GM18861 (cell line): ENCODE data around the gene PPA2.
A peak's percentile ranks its signal among the peaks of the same experiment; 100 is the strongest.
"Not testable (repeated sequence)": the region's sequence is repeated elsewhere in the genome, so short reads cannot be mapped to it uniquely, and the experiment has no call there.

Experiments
- ATAC-seq: cut with Tn5 transposase; IDR thresholded peaks from one replicate; pipeline ENCODE4 v1.9.1; 2021; ENCODE audit not compliant: unreplicated experiment

Gene PPA2

DNA sequence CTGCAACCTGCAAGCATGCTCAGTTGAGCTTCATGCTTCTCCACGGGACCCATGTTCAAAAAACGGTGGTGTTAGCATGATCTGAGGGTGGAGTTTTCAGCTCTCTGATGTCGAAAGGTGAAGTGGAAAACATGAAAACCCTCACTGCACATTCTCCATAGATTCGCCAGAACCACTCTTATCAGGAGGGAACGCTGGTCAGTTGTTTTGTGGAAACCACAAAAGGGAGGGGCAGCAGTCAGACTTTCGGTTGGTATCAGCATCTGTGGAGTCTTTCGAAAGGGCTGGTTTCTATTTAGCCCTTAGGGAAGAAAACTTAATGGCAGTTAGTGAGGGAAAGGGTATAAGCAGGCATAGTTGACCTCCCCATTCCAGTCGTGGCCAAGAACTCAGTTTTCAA lies 12.6 kb downstream of the PPA2 start:
- ATAC-seq, result no peak

DNA sequence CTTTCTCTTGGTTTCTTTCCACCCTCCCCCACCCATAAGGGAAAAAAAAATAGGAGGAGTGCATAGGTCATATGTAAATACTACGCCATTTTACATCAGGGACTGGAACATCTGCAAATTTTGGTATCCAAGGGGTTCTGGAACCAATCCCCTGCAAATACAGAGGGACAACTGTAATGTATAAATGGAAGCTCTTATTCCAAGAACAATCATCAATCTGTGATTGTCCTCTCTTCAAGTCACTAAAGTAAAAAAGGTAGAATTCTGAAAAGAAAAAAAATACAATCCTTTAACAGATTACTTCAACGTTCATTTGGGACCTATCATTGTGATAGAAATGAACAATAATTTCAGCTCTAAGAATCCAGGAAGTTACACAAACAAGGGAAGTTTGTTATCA lies 13.6 kb downstream of the PPA2 start:
- no peak for ATAC-seq

DNA sequence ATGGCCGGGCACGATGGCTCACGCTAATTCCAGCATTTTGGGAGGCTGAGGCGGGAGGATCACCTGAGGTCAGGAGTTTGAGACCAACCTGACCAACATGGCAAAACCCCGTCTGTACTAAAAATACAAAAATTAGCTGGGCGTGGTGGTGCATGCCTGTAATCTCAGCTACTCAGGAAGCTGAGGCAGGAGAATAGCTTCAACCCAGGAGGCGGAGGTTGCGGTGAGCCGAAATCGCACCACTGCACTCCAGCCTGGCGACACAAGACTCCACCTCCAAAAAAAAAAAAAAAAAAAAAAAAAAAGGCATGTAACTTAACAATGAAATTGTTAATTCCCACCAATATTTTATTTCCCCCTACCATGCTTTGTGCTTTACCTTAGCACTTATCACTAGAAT lies 15.3 kb downstream of the PPA2 start:
- not testable (repeated sequence) for ATAC-seq

DNA sequence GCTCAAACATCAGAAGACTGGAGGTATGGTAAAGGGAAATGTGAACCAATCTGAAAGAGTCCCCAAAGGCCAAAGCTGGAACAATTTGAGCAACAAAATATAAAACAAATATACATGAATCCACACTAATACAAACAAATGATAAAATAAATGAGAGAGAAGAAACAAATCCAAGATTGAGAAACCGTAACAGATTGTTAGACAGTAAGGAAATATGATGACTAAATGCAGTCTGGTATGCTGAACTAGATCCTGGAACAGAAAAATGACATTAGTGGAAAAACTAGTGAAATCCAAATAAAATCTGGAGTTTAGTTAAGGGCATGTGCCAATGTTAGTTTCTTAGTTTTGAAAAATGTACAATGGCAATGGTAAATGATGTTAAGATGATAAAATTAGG lies 15.9 kb downstream of the PPA2 start:
- no peak for ATAC-seq

DNA sequence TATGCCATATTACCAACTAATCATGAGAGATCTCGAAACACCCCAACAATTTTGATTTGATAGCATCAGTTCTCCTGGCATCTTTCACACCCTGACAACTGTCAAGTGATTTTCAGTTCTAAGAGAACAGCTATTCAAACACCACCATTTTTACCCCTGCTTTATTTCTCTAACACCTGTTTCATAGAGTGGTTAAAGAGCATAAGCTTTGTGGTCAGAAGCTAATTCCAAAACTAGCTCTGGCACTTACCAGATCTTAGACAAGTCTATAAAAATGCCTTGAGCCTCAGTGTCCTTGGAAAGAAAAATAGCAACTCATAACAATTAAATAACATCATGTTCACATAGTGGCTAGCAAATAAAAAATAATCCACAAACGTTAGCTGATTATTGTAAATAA lies 17.9 kb downstream of the PPA2 start:
- no peak for ATAC-seq

DNA sequence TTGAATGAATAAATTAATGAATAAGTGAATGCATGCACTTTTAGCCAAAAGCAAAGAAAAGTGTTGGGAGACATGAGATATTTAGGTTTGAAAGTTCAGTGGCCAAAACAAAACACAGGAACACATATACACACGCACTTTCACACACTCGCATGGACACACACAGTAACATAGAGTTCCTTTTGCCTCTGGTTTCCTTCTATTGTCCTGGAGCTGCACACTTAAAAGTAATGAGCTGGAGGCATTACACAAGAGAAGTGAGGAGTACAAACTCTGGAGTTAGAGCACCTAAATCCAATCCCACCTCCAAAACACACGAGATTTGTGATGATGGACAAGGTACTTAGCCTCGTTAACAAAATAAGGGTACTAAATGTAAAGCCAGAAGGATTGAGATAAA lies 18.7 kb downstream of the PPA2 start:
- ATAC-seq, result no peak

DNA sequence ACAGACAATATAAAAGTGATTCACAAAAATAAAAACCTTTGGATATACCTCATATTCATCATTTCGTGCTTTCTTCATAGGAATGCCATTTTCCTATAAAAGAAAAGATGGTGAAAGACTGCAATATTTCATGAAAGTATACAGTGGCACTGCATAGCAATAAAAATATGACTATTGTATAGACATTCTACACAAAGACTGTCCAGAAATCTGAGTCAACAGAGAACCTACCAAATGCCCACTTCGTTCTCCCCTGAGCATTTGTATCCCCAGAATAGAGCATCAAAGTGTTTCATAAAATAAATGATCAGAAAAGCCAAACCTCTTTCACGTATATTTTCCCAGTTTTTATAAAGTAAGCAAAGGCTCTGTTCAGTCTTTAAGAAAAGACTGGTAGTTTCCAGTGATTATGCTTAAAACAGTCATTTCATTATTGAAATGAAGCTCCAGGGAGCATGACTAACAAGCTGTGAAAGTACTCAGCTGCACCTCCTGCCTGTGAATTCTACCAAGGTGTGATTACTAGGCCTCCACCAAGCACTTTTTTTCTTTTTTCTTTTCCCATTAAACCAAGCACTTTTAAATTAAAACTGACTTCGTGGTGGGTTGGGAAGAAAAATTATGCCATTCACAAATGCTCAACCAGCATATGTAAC lies 20.2 kb downstream of the PPA2 start:
- ATAC-seq, result peak; percentile 71

DNA sequence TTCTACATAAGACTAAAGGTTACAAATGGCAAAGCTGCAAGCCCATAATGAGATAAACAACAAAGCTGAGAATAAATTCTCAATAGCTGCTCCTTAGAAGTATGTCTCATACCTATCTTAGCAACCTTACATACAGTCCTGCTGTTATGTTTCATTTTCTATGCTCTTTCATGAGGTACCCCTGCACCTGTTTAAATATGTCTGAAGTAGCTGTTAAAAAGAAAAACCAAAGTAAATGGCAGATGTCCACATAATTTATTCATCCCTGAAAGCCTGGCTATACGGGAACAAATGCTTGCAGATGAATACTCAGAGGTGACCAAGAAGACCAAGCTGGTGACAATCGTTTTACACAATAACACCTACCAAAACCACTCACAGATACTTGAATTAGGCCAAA lies 22.5 kb downstream of the PPA2 start:
- ATAC-seq, result no peak

DNA sequence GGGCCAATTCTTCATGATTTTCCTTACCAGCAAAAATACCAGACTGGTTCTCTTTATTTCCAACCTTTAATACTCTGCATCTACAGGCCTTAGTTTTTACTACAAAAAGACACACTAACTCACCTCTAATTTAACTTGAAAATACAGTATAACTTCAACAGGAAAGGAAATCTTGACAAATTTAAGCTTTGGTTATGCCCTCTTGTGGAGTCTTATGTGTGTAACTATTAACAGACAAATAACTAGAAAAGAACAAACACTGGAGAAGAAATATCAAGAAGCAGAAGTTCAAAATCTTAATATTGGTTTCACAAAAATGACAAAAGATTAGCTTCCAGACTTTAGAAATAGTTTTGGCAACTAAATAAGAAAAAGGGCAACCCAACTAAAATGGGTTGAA lies 33.0 kb downstream of the PPA2 start:
- no peak for ATAC-seq

DNA sequence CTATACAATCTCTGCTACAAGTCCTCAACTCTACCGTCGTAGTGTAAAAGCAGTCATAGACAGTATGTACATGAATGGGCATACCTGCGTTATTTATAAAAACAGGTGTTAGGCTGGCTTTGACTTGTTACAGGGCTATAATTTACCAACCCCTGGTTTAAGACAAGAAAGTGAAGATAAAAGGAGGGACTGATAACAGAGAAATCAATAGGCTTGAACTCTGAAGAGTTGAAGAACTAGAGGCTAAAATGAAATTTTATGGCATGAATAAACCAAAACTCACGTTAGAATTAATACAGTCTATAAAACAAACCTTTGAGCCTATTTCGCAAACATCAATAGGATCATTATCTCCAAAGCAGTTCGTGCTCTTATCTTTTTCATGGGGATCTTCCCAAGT lies 36.2 kb downstream of the PPA2 start:
- ATAC-seq, result no peak

DNA sequence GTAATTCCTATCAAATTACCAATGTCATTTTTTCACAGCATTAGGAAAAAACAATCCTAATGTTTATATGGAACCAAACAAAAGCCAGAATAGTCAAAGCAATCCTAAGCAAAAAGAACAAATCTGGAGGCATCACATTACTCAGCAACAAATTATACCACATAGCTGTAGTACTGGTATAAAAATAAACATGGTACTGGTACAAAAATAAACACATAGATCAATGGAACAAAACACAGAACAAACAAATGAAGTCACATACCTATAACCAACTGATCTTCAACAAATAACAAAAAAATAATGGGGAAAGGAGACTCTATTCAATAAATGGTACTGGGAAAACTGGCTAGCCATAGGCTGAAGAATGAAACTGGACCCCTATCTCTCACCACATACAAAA lies 37.4 kb downstream of the PPA2 start:
- ATAC-seq, result no peak

DNA sequence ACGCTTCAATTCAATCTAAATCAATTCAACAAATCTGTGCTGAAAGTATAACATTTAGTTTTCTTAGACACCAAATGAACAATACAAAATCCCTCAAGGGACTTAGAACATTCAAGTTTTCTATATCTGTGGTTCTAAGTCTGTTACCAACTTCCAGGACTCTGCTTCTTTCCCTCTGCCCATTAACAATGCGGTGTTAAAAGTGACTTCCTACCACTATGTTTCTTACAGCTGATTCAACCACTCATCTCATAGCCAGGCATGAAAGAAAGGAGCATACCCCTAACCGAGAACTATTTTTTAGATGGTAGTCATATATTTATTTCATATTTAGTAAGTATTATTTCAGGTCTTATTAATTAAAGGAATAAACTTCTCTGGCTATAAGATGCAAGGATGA lies 38.9 kb downstream of the PPA2 start:
- ATAC-seq, result no peak

DNA sequence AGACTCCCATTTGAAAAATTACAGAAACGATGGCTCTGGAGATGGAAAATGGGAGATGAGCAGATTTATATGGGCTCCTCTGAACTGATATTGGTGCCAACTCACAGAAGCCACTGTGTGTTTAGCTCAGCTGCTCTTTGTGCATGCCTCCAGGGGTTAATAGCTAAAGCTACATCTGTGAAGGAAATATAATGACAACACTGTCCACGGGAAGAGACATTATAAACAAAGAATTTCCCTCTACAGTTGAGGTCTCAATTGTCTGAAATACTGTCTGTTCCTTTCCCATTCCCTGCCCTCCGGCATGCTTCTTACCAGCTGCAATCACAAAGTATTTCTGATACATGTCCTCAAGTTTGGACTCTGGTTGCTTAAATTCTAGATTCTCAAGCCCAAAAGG lies 40.4 kb downstream of the PPA2 start:
- no peak for ATAC-seq

DNA sequence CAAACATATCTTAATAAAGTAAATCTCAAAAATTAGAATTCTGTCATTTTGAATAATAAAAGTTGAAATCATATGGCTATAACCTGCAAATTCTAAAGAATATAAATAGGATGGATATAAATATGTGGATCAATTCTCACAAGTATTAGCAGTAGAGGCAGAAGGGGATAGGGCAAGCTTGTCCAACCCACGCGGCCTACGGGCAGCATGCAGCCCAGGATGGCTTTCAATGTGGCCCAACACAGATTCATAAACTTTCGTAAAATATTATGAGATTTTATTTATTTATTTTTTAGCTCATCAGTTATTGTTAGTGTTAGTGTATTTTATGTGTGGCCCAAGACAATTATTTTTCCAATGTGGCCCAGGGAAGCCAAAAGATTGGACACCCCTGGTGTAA lies 41.4 kb downstream of the PPA2 start:
- no peak for ATAC-seq

DNA sequence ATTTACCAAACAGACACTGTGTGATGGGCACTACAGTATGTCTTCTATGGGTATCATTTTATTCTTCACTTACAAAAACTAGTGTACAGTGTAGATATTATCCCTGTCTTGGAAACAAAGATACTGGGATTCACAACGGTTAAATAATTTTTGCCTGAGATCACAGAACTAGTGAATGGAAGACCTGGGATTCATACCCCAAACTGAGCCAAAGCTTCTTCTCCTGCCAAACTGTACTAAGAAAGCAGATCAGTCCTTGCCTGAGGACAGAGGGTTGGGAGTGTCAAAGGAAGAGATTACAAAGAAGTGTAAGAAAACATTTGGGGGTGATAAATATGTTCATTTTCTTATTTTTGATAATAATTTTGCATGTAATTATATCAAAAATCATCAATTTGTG lies 43.1 kb downstream of the PPA2 start:
- ATAC-seq, result no peak

DNA sequence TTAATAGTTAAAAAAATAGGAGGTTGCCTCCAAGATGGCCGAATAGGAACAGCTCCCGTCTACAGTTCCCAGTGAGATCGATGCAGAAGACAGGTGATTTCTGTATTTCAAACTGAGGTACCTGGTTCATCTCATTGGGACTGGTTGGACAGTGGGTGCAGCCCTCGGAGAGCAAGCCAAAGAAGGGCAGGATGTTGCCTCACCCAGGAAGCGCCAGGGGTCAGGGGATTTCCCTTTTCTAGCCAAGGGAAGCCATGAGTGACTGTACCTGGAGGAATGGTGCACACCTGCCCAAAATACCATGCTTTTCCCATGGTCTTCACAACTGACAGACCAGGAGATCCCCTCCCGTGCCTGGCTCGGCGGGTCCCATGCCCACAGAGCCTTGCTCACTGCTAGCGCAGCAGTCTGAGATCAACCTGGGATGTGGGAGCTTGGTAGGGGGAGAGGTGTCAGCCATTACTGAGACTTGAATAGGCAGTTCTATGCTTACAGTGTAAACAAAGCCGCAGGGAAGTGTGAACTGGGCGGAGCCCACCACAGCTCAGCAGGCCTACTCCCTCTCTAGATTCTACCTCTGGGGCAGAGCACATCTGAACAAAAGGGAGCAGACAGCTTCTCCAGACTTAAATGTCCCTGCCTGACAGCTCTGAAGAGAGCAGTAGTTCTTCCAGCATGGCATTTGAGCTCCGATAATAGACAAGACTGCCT lies 47.5 kb downstream of the PPA2 start:
- ATAC-seq, result no peak

DNA sequence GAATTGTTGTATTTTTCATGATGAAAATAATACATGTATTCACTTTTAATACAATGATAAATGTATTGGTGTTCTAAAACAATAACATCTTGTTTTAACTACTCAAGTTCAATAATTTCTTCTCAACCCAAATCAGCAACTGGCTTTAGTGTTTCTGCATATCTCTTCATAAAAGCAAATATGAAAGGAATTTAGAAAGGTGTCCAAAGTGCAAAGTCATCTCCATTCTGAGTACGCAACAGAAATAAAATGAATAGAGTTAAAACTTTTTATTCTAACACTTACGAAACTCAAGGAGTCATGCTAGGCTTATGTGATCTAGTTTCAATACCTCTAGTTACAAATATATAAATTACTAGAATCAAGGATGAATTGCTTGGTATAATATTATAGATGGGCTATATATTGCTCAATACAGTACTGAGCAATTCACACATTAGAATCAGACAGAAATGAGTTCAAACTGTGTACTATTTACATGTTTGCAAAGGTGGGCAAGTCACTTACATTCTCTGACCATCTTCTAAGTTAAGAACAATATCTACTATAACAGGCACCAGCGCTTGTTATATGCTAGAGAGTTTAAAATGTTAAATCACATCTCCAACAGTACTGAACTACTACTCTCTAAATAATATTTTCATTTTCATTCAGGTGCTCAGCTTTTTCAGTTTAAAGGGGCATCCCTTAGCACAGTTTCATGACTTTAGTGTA lies 51.5 kb downstream of the PPA2 start:
- no peak for ATAC-seq

DNA sequence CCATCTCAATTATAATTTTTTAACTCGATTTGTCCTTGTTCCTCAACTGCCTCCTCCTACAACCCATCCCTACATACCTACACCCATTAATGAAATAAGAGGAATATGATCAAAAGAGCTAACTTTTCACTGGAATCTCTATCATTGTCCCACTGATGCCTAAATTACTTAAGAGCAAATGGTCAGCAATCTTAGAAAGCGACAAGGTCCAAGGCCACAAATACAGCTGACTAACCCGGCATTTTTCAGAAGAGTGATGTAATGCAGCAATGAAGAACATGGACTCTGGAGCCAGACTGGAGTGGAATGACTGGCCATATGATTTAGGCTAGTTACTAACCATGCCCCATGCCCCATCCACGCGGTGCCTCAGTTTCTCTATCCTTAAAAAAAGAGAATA lies 56.2 kb downstream of the PPA2 start:
- ATAC-seq, result no peak

DNA sequence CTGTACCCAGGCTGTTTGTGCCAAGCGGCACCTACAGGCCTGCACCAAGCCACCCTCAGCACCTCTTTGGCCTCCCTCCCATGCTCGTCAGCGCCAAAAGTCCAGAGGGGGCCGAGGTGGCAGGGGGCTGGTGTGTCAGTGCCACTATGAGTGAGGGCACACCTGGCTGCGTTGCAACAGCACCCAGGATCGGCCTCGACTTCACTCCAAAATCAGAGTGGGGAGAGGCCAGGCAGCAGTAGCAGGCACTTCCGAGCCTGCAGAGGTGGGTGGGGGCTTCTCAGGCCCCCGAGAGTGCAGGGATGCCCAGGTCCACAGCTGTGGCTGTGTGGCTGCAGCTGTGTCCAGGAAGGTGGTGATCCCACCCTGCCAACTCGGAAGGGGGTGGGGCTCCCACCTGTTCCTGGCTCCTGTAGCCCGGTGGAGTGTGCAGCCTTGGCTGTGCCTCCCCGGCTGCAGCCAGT lies 58.5 kb downstream of the PPA2 start:
- ATAC-seq, result no peak

DNA sequence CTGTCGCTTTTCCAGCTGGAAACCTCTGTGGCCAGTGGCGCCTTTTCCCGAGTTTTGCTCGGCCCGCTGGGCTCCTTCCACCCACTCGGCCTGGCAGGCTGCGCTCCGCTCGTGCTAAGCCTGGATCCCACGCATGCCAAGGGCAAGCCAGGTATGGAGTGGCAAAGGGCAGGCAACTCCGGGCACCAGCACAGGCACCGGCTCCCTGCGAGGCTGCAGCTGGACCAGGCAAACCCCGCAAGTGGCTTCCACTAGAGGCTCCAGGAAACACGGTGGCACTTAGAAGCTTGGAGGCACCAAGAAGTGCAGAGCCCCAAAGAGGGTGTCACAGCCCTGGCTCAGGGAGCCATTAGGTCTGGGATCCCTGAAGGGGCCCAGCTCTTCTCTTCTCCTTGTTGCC lies 59.5 kb downstream of the PPA2 start:
- no peak for ATAC-seq

DNA sequence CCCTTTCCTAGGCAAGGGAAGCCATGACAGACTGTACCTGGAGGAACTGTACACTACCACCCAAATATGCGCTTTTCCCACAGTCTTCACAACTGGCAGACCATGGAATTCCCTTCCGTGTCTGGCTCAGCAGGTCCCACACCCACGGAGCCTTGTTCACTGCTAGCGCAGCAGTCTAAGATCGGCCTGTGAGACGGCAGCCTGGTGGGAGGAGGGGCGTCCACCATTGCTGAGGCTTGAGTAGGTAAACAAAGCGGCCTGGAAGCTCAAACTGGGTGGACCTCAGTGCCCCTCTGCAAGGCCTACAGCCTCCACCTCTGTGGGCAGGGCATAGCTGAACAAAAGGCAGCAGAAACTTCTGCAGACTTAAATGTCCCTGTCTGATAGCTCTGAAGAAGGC lies 64.7 kb downstream of the PPA2 start:
- ATAC-seq, result not testable (repeated sequence)
